Activated T-helper 1 cell treated with anti-CD3 and anti-CD28 coated beads, Interleukin-2, amount 50 U/mL, for 16 hours (primary cell): ENCODE data around the gene PIPOX.
A peak's percentile ranks its signal among the peaks of the same experiment; 100 is the strongest.

ENCODE experiments used
- DNase-seq, 2 donors: peaks; one replicate each; pipeline ENCODE4 v3.0.0-alpha.2; 2020; ENCODE audit warnings: low read depth in 1 of 2, low spot score in 1 of 2

PIPOX gene, protein sequence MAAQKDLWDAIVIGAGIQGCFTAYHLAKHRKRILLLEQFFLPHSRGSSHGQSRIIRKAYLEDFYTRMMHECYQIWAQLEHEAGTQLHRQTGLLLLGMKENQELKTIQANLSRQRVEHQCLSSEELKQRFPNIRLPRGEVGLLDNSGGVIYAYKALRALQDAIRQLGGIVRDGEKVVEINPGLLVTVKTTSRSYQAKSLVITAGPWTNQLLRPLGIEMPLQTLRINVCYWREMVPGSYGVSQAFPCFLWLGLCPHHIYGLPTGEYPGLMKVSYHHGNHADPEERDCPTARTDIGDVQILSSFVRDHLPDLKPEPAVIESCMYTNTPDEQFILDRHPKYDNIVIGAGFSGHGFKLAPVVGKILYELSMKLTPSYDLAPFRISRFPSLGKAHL

DNA sequence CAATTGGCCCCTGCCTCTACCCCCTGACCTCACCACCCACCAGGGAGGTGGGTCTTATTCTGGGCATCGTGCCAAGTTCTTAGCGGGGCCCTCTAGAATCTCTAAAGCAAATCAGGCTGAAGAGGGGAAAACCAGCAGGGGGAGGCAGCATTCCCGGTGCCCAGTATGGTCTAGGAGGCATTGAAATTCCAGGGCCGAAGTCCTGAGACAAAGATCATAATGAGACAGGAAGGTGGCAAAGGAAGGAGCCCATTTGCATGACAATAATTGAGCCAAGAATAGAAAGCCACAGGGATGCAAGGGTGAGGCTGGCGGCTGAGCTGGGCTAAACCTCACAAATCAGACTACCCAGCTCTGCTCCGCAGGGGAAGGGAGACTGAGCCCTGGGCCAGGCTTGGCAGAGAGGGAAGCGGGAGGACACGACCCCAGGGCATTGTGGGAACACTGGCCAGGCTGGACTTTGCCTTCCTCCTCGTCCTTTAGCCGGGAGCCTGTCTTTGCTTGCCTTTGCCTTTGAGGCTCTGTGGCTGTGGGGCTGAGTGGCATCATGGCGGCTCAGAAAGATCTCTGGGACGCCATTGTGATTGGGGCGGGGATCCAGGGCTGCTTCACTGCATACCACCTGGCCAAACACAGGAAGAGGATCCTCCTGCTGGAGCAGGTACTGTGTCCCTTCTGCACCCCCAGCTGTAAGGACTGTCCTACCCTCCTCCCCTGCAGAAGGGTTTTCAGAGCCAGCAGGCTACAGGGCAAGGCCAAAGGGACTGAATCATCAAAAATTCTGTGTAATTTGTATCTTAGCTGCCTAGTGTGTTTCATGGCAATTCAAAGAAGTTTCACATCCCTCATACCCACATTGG, at the start of gene PIPOX:
Gene PIPOX (plus strand): TSS at position 463 of the 860 bp plus-strand sequence. CDS start 85 bp downstream, at position 548.
- DNase-seq = no peak

DNA sequence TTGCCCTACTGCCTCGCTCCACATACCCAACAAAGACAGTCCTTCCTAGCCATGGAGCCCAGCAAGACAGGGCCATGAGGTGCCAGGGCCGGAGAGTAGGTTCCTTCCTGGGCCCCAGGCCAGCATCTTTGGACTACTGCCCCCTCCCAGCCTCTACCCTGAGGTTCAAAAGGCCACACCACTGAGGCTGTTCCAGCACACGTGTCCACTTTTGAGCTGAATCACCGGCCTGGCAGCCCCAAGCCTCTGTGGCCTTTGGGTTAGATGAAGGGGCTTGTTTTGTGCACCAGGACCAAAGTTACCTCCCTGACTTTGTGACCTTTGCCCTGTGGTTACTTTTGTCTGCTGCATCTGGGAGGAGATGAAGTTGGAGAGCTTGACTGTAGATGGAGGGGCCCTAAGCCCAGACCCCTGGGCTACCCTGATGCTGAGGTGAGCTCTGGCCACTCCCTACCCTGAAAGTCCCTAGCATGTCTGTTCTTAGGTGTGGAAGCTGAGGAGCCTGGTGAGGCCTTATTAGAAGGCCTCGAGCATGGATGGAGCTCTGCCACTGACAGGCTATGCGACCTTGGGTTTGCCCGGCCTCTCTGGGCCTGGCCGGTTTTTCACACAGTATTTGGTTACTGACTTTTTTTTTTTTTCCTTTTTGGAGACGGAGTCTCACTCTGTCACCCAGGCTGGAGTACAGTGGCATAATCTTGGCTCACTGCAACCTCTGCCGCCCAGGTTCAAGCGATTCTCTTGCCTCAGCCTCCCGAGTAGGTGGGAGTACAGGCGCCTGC, 49.1 kb upstream of the PIPOX start:
- DNase-seq = no peak

DNA sequence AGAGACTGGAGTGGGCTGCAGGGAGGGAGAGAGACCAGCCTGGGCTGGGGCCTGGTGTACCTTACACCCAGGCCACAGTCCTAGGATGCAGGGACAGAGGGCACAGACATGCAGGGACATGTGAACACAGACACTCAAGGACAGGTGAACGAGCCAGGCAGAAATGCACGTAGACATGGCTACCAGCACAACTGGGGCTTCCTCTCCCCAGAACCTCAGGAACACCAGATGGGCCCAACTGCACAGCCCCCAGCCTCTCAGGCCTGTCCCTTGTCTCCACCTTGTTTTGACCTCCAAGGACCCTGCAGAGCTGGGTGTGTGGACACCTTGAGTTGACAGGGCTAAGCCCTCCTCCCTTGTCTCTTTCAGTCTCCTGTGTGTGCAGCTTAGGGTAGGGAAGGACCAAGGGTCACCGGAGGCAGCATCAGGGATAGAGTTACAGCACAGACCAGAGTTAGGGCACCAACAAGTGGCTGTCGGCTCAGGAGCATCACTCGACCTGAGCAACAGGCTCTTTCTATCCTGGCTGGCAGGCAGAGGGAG, 46.3 kb upstream of the PIPOX start:
- DNase-seq = no peak

DNA sequence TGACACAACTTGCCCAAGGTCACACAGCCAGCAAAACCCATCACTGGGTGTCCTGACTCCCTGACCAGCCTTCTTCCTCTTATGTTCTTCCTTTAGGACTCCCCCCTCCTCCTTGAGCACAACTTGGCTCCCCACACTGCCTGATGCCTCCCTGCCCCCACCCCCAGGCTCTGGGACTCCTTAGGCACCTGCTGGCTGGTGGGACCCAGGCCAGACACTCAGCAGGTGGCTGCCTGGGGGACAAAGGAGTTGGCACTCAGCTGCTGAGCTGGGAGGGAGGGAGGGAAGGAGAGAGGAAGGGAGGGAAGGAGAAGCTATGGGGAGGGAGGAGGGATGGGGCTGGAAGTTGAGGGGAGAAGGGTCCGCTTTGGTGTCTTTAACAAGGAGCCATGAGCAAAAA, 45.1 kb upstream of the PIPOX start:
- DNase-seq = no peak

DNA sequence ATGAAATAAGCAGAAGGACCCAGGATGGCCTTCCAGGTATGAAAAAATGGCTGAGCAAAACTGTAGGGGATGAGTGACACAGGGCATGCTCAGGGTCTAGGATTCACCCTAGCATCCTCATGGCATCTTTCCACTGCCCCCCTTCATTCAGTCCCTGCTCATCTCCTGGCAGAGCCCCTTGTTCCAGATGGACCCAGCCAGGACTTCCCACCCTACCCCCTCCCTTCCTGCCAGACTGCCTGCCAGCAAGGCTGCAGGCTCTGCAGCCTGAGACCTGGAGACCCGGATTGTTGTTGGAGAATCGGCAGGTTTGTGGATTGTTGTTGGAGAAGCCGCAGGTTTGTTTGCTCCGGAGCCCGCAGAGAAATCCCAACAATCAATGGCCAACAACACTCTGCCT, 43.7 kb upstream of the PIPOX start:
- no peak for DNase-seq

DNA sequence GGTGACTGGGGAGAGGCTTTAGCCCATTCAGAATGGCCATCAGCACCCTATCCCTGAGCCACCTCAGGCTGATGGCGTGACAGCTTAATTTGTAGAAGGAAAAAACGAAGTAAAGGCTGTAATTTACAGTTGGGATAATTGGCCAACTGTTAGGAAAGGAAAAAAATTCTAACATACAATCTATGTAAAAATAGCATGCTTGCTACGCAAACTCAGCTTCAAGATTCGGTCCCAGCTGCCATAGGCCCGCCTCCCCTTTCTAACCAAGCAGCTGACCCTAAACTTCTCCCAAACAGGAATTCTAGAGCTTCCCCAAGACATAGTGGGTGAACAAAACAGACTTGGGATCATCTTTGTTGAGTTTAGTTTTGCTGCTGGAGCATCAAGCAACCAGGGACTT, 42.0 kb upstream of the PIPOX start:
- DNase-seq = no peak

DNA sequence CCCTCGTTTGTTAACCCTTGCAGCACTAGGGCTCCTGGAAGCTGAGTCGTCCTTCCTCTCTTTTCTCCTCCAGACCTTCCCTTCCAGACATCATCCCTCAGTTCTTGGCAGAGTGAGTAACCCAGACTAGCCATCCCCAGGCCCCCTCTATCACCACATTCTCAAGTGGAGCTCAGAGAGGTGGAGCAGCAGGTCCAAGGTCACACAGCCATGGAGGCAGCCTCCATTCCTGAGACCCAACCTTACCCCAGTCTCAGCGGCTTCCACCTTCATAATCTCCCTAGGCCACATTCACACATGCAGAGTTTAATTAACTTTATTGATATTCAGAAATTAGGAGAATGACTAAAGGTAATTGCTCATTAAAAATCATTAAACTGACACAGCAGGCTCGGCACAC, 40.1 kb upstream of the PIPOX start:
- no peak for DNase-seq

DNA sequence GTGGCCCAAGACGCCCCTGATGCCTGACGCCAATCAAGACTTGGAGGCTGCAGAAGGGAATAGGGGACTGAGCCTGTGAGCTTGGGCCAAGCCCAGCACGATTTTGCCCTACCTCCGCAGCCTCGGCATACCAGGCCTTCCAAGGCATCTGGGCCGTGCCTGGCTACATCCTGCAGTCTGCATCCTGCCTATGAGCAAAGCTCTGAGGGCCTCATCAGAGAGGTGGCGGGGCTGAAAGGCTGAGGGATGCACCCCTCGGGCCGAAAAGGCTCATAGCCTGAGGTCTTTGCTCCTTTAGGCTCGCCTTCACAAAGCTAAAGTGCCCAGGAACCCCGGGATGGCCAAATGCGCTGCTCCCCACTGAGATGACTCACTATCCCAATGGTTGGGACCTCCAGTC, 39.7 kb upstream of the PIPOX start:
- no peak for DNase-seq

DNA sequence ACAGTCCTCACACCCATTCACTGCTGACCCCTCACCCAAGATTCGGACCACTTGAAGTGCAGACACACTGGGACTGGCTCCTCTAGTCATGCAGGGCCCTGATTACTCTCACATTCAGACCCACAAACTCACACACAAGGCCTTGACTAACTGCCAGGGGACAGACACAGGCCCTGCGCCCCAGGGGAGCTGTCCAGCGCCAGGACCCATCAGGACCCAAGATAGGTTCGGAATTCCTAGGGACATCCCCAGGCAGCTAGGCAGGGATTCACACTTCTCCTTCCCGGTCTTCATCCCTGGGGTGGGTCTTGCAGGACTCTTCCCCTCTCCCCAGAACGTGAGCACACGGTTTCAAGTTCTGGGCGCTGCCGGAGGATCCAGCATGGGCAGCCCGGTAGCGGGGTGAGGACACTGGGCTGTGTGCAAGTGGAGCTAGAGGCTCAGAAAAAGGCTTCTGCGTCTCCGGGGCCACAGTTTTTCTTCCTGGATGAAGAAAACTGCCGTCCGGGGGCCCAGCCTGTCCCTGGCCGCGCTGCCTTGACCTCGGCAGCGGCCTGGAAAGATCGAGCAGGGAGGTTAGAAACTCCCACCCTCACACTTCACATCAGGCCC, 38.8 kb upstream of the PIPOX start:
- DNase-seq = no peak

DNA sequence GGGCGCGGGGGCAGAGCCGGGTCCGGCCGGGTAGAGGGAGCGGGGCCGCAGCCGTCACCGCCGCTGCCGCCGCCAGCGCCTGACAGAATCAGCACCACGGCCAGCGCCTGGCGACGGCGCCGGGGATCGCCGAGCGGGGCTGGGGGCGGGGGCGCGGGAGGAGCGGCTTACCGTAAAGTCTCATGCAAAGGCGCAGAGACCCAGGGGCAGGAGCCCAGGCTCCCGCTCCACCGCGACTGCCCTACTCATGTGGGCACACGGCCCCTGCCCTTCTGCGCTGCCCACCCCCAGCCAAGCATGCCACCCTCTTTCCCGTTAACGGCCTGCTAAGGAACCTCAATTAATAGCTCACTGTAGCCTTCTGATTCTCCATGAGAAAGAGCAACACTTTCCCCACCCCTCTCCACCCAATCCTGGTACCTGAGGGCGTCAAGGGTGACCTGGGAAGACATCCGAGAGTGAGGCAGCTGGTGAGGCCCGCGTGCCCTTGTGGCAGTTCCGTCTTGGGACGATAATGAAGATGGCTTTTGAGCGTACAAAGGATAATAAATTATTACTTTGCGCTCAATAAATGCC, 36.9 kb upstream of the PIPOX start, which contains the start of gene SEZ6:
Gene SEZ6 (minus strand): TSS at position 98 of the 576 bp plus-strand sequence. CDS start 164 bp downstream, outside the sequence.
- DNase-seq = peak; percentile 17 to 35

DNA sequence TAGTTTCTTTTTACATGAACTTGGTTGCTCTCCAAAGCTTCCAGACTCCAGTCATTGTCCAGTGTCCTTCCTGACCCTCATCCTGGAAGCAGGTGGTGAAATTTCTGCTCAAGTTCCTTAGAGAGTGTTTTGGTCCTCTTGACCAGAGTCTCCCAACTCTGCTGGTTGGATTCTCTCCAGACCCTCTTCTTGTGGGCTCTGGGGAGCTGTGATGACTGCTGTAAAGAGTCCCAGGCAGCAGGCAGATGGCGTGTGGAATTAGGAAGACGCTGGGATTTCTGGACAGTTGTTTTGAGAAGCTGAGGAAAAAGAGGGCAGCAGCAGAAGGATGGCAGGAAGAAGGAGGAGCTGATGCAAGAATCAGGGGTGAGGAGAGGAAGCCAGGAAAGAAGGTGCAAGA, 35.5 kb upstream of the PIPOX start:
- no peak for DNase-seq

DNA sequence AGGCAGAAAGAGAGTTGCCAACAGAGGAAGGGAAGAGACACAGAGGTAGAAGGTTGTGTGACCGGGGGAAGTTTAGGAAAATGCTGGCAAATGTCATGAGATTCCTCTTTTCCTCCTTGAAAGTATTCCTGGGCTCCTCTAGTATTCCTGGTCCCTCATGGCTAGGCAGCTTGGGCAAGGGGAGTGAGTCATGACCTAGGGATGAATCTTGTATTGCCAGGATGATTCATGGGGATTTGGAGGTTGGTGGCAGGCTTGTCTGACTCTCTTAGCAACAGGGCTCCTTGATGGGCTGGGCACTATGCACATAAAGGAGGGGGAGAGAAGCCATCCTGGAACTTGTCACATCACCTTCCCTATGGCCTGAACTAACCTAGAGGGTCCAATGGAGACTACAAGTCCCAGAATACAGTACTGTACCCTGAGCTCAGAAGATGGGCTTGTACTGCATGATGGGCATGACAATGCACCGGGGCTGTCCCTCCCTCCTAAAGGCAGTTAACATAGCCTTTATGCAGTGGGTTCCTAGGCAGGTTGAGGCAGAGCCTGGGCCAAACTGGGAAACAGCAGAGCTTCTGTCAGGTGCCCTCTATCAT, 35.0 kb upstream of the PIPOX start:
- DNase-seq = no peak

DNA sequence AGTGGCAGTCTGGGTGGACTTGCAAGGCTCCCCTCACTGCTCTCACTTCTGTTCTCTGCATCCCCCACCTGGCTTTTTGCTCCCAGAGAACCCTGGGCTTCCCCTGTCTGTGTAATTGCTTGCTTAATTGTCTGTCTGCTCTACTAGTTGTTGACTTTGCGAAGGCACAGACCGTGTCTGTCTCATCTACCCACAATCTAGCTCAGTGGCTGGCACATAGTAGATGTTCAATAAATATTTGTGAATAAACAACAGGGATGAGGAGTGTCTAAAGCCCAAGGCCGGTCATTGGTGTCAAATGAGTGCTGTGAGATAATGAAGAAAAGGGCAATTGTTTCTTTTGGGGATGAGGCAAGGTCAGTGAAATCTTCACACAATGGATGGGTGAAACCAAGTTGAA, 34.4 kb upstream of the PIPOX start:
- DNase-seq = no peak

DNA sequence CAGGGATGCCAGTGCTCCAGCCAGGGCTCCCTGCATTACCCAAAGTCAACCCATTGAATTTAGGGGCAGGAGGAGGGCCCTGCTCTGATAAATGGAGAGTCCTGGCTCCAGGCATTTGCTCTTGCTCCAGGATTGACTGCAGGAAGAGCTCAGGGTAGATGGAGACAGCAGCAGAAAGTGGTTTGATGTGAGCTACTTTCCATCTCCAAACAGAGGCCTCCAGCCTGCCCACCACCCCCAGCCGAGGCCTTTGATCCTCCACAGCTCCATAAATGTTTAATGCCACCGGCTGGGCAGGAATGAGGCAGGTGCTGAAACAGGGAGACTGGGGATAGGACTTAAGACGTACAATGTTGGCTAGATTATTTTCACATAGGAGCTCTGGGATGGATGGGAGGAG, 32.8 kb upstream of the PIPOX start:
- no peak for DNase-seq

DNA sequence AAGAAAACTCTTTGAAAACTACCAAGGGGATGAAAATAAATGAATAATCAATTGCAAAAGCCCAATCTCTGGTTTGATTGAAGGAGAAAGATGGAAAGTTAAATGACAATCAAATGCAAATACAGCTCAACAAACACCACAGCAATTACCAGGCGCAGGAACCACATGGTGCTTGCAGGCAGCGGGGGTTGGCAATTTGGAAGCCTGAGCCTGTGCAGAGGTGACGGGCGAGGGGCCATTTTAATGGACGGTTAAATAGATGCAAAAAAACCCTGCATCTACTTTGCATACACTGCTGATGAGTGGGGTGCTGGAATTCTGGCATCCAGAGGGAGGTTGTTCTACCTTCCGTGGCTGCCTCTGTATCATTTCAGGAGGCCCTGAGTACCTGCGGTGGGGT, 32.4 kb upstream of the PIPOX start:
- no peak for DNase-seq

DNA sequence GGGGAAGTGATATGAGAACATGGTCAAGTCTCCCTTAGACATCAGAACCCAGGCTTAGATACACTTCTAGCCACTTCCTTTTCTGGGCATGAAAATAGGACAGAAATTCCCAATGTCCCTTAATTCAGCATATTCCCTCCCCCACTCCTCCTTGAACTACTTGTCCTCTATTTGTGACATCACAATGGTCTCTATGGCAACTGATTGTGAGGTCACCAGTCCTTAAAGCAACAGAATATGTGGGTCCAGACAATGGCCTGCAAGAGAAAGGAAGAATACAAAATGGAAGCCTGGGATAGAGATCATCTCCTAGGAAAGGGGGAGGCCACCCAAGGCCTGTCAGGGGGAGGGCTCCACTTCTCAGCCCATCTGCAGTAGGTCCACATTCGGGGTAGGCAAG, 30.4 kb upstream of the PIPOX start:
- DNase-seq = no peak

DNA sequence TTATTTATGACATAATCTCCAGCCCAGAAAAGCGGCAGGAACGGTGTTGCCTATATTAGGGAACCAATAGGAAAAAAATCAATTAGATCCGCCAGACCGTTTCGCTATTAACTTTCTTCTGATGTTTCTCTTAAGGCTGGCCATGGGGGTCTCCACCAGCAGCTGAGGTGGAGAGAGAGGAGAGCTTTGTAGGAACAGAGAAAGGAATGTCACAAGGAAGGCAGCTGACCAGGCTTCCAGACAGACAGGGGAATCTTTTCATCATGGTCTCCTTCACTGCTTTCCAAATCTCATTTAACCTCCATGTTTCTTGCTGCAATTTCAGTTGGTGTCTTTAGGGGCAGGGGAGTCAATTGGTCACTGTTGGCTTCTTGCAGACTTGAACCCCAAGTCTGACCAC, 28.2 kb upstream of the PIPOX start:
- no peak for DNase-seq

DNA sequence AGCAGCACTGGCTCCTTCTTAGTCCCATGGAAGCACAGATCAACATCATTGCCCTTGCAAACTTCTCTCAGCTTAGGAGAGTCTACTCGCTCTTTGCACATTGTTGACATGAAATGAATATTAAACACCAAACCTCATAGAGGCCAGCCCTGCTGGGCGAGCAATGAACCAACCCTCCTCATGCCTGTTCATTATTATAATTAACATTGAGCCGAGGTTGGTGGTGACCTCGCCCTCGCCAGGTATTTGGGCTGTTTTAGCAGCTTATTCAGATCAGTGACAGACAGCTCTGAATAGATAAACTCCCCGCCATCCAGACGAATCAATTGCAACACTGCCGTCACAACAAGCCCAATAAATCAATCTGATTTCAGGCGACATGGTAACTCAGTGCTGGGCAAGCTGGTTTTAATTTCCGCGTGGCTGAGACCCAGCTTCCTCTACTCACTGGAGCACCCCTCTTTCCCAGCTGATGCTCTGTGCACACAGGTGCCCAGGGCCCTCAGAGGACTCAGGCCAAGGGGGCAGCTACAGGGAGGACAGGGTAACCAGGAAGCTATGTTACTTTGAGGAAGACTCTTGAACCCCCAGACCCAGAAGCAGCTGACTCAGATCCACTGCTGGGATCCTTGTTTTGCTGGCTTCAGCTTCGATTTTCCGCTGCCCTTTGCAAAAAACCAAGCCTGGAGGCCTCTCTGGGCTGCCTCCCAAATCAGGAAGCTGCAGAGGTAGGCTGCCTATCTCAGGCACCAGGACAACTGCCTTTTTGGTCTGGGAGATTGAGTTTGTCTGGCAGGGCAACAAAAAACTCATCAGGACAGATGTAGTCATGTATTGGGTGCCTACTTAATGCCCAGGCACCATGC, 26.4 kb upstream of the PIPOX start:
- DNase-seq = no peak
